ENCODE results near the gene GORASP2.
A peak's percentile ranks its signal among the peaks of the same experiment; 100 is the strongest.

The GORASP2 gene

GRCh38 chr2:170953941-170954340 is 24.9 kb downstream of the GORASP2 start:
- H3K4me1 ChIP-seq (ENCODE audit: control extremely low read depth in 1 of 4, control insufficient read depth in 4 of 4, insufficient read depth in 4 of 4, low read length in 3 of 4), result no peaks in the 10 kb centered on the region
- no peak overlapping the region for H3K27ac ChIP-seq (ENCODE audit: insufficient read depth in 1 of 2, low read depth in 1 of 2, low read length in 2 of 2, poor library complexity in 1 of 2, severe bottlenecking in 2 of 2)
- H3K9me3 ChIP-seq (ENCODE audit: control extremely low read depth in 1 of 5, control insufficient read depth in 4 of 5, insufficient read depth in 2 of 5, low read depth in 1 of 5, low read length in 4 of 5), result no peaks in the 10 kb centered on the region
- ChIA-PET CTCF (interaction anchor here (1.1 to 1.8 kb wide), 2 partner anchors 7 to 26 kb away, joined by 3 to 4 read pairs; no protein-coding TSS in a partner anchor), POLR2A (no interaction called here)
- no peaks in the 10 kb centered on the region for H3K27me3 ChIP-seq (replicated peaks in 2 of 5; ENCODE audit: control insufficient read depth in 4 of 5, insufficient read depth in 5 of 5, low read length in 4 of 5)
- DNase-seq, result no peak
- WGBS (ENCODE audit: insufficient coverage), result 84% methylated on average over 4 of the region's 4 CpGs
- no peak overlapping the region for H3K4me3 ChIP-seq (ENCODE audit: control insufficient read depth in 1 of 7, extremely low read depth in 1 of 7, insufficient read depth in 4 of 7, low read depth in 2 of 7, low read length in 6 of 7)
- peaks cover 7 to 85% (median 55%) of the 10 kb centered on the region in 4 experiments for H3K36me3 ChIP-seq (ENCODE audit: control insufficient read depth in 4 of 4, insufficient read depth in 4 of 4, low read length in 3 of 4)

GRCh38 chr2:170963386-170963785 is 34.3 kb downstream of the GORASP2 start:
- no peaks in the 10 kb centered on the region for H3K27me3 ChIP-seq (replicated peaks in 2 of 5; ENCODE audit: control insufficient read depth in 4 of 5, insufficient read depth in 5 of 5, low read length in 4 of 5)
- no CpG with 5 or more reads among the region's 5 CpGs for WGBS (ENCODE audit: insufficient coverage)
- H3K4me3 ChIP-seq (ENCODE audit: control insufficient read depth in 1 of 7, extremely low read depth in 1 of 7, insufficient read depth in 4 of 7, low read depth in 2 of 7, low read length in 6 of 7), result no peak overlapping the region
- H3K4me1 ChIP-seq (ENCODE audit: control extremely low read depth in 1 of 4, control insufficient read depth in 4 of 4, insufficient read depth in 4 of 4, low read length in 3 of 4), result no peaks in the 10 kb centered on the region
- no peak overlapping the region for H3K27ac ChIP-seq (ENCODE audit: insufficient read depth in 1 of 2, low read depth in 1 of 2, low read length in 2 of 2, poor library complexity in 1 of 2, severe bottlenecking in 2 of 2)
- no peaks in the 10 kb centered on the region for H3K9me3 ChIP-seq (ENCODE audit: control extremely low read depth in 1 of 5, control insufficient read depth in 4 of 5, insufficient read depth in 2 of 5, low read depth in 1 of 5, low read length in 4 of 5)
- ChIA-PET POLR2A (no interaction called here), CTCF (interaction anchor here (0.9 to 1.3 kb wide), 2 partner anchors 10 to 34 kb away, joined by 3 read pairs; no protein-coding TSS in a partner anchor)
- DNase-seq, result no peak
- H3K36me3 ChIP-seq (ENCODE audit: control insufficient read depth in 4 of 4, insufficient read depth in 4 of 4, low read length in 3 of 4), result peaks cover 17 to 81% (median 54%) of the 10 kb centered on the region in 4 experiments

GRCh38 chr2:170965446-170966225 is 36.6 kb downstream of the GORASP2 start:
- CTCF ChIA-PET, result interaction anchor here (1.1 to 1.2 kb wide), 2 partner anchors 37 to 38 kb away, joined by 3 read pairs; partner anchors contain the start of gene GORASP2
- 91% methylated on average over 20 of the region's 20 CpGs for WGBS (ENCODE audit: insufficient coverage)

GRCh38 chr2:170966648-170967396 is 37.8 kb downstream of the GORASP2 start:
- H3K4me3 ChIP-seq (ENCODE audit: control insufficient read depth in 1 of 7, extremely low read depth in 1 of 7, insufficient read depth in 4 of 7, low read depth in 2 of 7, low read length in 6 of 7), result no peak overlapping the region
- peak in 2 of 3 donors; percentile 21 to 30 for DNase-seq
- no peaks in the 10 kb centered on the region for H3K9me3 ChIP-seq (ENCODE audit: control extremely low read depth in 1 of 5, control insufficient read depth in 4 of 5, insufficient read depth in 2 of 5, low read depth in 1 of 5, low read length in 4 of 5)
- peaks cover 8 to 60% (median 39%) of the 10 kb centered on the region in 4 experiments for H3K36me3 ChIP-seq (ENCODE audit: control insufficient read depth in 4 of 4, insufficient read depth in 4 of 4, low read length in 3 of 4)
- no peak overlapping the region for H3K27ac ChIP-seq (ENCODE audit: insufficient read depth in 1 of 2, low read depth in 1 of 2, low read length in 2 of 2, poor library complexity in 1 of 2, severe bottlenecking in 2 of 2)
- CTCF ChIA-PET, result interaction anchor here (0.9 to 1.6 kb wide), 6 partner anchors 9 to 466 kb away, joined by 3 to 5 read pairs (median 3); partner anchors contain the start of genes GORASP2 and METTL8
- WGBS (ENCODE audit: insufficient coverage), result 91% methylated on average over 9 of the region's 13 CpGs
- POLR2A ChIA-PET, result no interaction called here
- peaks cover 0 to 20% (median 10%) of the 10 kb centered on the region in 4 experiments for H3K4me1 ChIP-seq (ENCODE audit: control extremely low read depth in 1 of 4, control insufficient read depth in 4 of 4, insufficient read depth in 4 of 4, low read length in 3 of 4)
- H3K27me3 ChIP-seq (replicated peaks in 2 of 5; ENCODE audit: control insufficient read depth in 4 of 5, insufficient read depth in 5 of 5, low read length in 4 of 5), result no peaks in the 10 kb centered on the region

More at GRCh38 chr2:170965446-170966225, 36.6 kb downstream of the GORASP2 start:
- H3K9me3 ChIP-seq (ENCODE audit: control extremely low read depth in 1 of 5, control insufficient read depth in 4 of 5, insufficient read depth in 2 of 5, low read depth in 1 of 5, low read length in 4 of 5), result no peaks in the 10 kb centered on the region
- no peak for DNase-seq
- POLR2A ChIA-PET, result no interaction called here
- H3K27me3 ChIP-seq (replicated peaks in 2 of 5; ENCODE audit: control insufficient read depth in 4 of 5, insufficient read depth in 5 of 5, low read length in 4 of 5), result no peaks in the 10 kb centered on the region
- H3K27ac ChIP-seq (ENCODE audit: insufficient read depth in 1 of 2, low read depth in 1 of 2, low read length in 2 of 2, poor library complexity in 1 of 2, severe bottlenecking in 2 of 2), result no peak overlapping the region
- peaks cover 16 to 71% (median 46%) of the 10 kb centered on the region in 4 experiments for H3K36me3 ChIP-seq (ENCODE audit: control insufficient read depth in 4 of 4, insufficient read depth in 4 of 4, low read length in 3 of 4)
- no peak overlapping the region for H3K4me3 ChIP-seq (ENCODE audit: control insufficient read depth in 1 of 7, extremely low read depth in 1 of 7, insufficient read depth in 4 of 7, low read depth in 2 of 7, low read length in 6 of 7)
- peaks cover 0 to 15% (median 6%) of the 10 kb centered on the region in 4 experiments for H3K4me1 ChIP-seq (ENCODE audit: control extremely low read depth in 1 of 4, control insufficient read depth in 4 of 4, insufficient read depth in 4 of 4, low read length in 3 of 4)

- Histone ChIP-seq H3K36me3 (ENCODE audit: control insufficient read depth in 4 of 4, insufficient read depth in 4 of 4, low read length in 3 of 4) (peaks cover 7 to 53% (median 34%) of the 10 kb centered on the region in 4 experiments), H3K27me3 (replicated peaks in 2 of 5; ENCODE audit: control insufficient read depth in 4 of 5, insufficient read depth in 5 of 5, low read length in 4 of 5) (no peaks in the 10 kb centered on the region), H3K4me1 (ENCODE audit: control extremely low read depth in 1 of 4, control insufficient read depth in 4 of 4, insufficient read depth in 4 of 4, low read length in 3 of 4) (peaks cover 0 to 20% (median 11%) of the 10 kb centered on the region in 4 experiments), H3K4me3 (ENCODE audit: control insufficient read depth in 1 of 7, extremely low read depth in 1 of 7, insufficient read depth in 4 of 7, low read depth in 2 of 7, low read length in 6 of 7) (no peak overlapping the region), H3K27ac (ENCODE audit: insufficient read depth in 1 of 2, low read depth in 1 of 2, low read length in 2 of 2, poor library complexity in 1 of 2, severe bottlenecking in 2 of 2) (no peak overlapping the region), H3K9me3 (ENCODE audit: control extremely low read depth in 1 of 5, control insufficient read depth in 4 of 5, insufficient read depth in 2 of 5, low read depth in 1 of 5, low read length in 4 of 5) (no peaks in the 10 kb centered on the region)
- WGBS (ENCODE audit: insufficient coverage), result 100% methylated on average over 1 of the region's 5 CpGs
- POLR2A ChIA-PET, result no interaction called here
- CTCF ChIA-PET, result interaction anchor here (0.6 to 1.7 kb wide), 6 partner anchors 10 to 449 kb away, joined by 3 to 5 read pairs (median 3); no protein-coding TSS in a partner anchor
- DNase-seq, result no peak
Measured at GRCh38 chr2:170967553-170967952, 38.5 kb downstream of the GORASP2 start.

GRCh38 chr2:170968205-170969003 is 39.4 kb downstream of the GORASP2 start:
- 84% methylated on average over 6 of the region's 12 CpGs for WGBS (ENCODE audit: insufficient coverage)
- H3K4me1 ChIP-seq (ENCODE audit: control extremely low read depth in 1 of 4, control insufficient read depth in 4 of 4, insufficient read depth in 4 of 4, low read length in 3 of 4), result peaks cover 0 to 28% (median 17%) of the 10 kb centered on the region in 4 experiments
- H3K27ac ChIP-seq (ENCODE audit: insufficient read depth in 1 of 2, low read depth in 1 of 2, low read length in 2 of 2, poor library complexity in 1 of 2, severe bottlenecking in 2 of 2), result no peak overlapping the region
- DNase-seq, result no peak
- H3K9me3 ChIP-seq (ENCODE audit: control extremely low read depth in 1 of 5, control insufficient read depth in 4 of 5, insufficient read depth in 2 of 5, low read depth in 1 of 5, low read length in 4 of 5), result no peaks in the 10 kb centered on the region
- peaks cover 5 to 45% (median 29%) of the 10 kb centered on the region in 4 experiments for H3K36me3 ChIP-seq (ENCODE audit: control insufficient read depth in 4 of 4, insufficient read depth in 4 of 4, low read length in 3 of 4)
- no peaks in the 10 kb centered on the region for H3K27me3 ChIP-seq (replicated peaks in 2 of 5; ENCODE audit: control insufficient read depth in 4 of 5, insufficient read depth in 5 of 5, low read length in 4 of 5)
- ChIA-PET POLR2A (no interaction called here), CTCF (interaction anchor here (0.8 to 1.7 kb wide), 5 partner anchors 12 to 448 kb away, joined by 3 to 5 read pairs (median 3); no protein-coding TSS in a partner anchor)
- no peak overlapping the region for H3K4me3 ChIP-seq (ENCODE audit: control insufficient read depth in 1 of 7, extremely low read depth in 1 of 7, insufficient read depth in 4 of 7, low read depth in 2 of 7, low read length in 6 of 7)
